Measurements from ENCODE around the gene C6orf47.
A peak's percentile ranks its signal among the peaks of the same experiment; 100 is the strongest.

The C6orf47 gene

DNA sequence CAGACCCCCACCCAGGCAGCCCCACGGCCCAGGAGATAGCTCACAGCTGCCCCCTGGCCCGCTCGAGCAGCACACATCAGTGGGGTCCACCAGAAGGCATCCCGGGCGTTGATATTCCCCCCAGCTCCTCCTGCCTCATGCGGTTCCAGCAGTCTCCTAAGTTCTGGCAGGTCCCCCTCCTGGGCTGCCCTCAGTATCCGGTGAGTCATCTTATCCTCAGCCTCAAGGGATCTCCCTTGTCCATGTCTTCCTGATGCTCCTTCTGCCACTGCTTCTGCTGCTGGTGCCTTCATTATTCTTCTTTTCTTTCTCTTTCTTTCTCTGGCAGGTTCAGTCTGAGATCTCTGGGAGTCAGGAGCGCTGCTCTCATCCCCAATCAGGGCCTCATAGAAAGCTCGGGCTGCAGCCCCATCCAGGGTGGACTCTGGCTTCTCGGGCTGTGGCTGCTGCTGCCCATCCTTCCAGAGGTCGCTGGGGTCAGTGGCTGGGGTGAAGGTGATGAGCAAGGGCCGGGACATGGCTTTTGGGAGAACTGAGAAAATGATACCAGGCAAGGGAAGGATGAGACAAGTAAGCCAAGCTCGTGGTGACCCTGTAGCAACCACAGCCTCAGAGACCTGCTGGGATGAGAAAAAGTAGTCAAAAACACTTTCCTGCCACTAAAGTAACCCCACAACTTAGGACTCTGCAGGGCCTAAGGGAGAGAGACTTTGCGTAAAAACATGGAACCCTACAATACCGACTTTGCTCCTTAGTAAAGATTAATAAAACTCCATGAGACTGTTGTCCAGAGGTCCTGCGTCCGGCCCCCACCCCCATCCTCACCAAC is 3.6 kb upstream of the C6orf47 start:
- peak overlapping the region; percentile 96 for H3K4me3 ChIP-seq (replicated peaks; ENCODE audit: low read depth, low read length)
- TF ChIP-seq, protein P1, sequence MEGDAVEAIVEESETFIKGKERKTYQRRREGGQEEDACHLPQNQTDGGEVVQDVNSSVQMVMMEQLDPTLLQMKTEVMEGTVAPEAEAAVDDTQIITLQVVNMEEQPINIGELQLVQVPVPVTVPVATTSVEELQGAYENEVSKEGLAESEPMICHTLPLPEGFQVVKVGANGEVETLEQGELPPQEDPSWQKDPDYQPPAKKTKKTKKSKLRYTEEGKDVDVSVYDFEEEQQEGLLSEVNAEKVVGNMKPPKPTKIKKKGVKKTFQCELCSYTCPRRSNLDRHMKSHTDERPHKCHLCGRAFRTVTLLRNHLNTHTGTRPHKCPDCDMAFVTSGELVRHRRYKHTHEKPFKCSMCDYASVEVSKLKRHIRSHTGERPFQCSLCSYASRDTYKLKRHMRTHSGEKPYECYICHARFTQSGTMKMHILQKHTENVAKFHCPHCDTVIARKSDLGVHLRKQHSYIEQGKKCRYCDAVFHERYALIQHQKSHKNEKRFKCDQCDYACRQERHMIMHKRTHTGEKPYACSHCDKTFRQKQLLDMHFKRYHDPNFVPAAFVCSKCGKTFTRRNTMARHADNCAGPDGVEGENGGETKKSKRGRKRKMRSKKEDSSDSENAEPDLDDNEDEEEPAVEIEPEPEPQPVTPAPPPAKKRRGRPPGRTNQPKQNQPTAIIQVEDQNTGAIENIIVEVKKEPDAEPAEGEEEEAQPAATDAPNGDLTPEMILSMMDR (IDR thresholded peaks at IDR 0.05; ENCODE audit: low read length, missing control alignments) = no peak
- DNase-seq (ENCODE audit: low read depth) = peak; percentile 75

GRCh38 chr6:31663126-31663960 is 2.8 kb upstream of the C6orf47 start:
- TF ChIP-seq, protein P1 (IDR thresholded peaks at IDR 0.05; ENCODE audit: low read length, missing control alignments) = no peak
- H3K4me3 ChIP-seq (replicated peaks; ENCODE audit: low read depth, low read length) = peak overlapping the region; percentile 96
- peak; percentile 27 for DNase-seq (ENCODE audit: low read depth)

DNA sequence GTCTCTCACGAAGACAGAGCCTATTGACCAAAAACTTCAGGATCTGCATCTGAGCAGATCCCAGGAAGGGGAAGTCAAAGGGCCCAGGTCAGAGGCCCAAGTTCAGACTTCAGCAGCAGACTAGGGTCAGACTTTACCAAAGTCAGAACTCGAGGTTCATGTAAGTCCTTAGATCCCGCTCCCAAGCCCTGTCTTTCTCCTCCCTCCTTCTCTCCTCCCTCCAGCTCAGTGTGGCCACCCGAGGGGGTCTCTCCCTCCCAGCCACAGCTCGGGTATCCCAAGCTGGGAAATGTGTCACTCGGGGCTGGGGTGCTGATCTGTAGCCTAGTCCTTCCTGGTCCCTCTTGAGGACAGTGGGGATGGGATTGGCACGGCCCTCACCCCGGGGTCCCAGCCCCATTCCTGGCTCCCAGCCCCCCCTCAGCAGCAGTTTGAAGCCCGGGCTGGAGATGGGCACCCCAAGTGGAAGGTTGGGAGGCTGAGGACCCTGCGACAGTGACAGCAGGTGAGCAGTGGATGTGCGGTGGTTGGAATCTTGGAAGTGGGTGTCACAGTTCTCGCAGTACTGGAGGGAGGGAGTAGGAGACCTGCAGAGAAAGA is 1.6 kb upstream of the C6orf47 start:
- TF ChIP-seq, protein P1 (IDR thresholded peaks at IDR 0.05; ENCODE audit: low read length, missing control alignments) = no peak
- no peak for DNase-seq (ENCODE audit: low read depth)
- H3K4me3 ChIP-seq (replicated peaks; ENCODE audit: low read depth, low read length) = no peak overlapping the region

DNA sequence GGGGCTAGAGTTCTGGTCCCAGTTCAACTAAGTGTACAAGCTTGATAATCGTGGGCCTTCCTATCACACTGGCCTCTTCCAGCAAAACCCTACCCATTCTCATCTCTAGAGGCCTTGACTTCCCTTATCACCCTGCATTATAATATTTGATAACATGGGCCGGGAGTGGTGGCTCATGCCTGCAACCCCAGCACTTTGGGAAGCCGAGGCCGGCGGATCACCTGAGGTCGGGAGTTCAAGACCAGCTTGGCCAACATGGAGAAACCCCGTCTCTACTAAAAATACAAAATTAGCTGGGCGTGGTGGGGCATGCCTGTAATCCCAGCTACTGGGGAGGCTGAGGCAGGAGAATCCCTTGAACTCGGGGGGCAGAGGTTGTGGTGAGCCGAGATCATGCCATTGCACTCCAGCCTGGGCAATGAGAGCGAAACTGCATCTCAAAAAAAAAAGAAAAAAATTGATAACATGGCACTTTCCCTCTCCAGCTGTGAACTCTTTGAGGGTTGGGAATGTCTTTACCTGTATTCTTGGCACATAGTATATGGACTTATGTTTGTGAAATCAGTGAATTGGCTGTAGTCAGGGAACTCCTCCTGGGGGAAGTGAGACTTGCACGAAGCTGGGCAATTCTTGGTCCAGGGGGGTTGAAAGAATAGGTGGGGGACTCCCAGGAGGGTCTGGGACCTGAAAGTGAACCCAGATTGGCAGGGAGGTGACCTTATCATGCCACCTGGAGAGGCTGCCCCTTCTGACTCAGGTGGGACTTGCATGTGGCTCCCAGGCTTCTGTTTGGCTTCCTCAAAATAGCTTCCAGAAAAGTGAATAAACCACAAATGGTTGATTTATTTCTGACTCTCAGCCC is 915 bp upstream of the C6orf47 start:
- peak overlapping the region; percentile 96 for H3K4me3 ChIP-seq (replicated peaks; ENCODE audit: low read depth, low read length)
- TF ChIP-seq, protein P1 (IDR thresholded peaks at IDR 0.05; ENCODE audit: low read length, missing control alignments) = no peak
- no peak for DNase-seq (ENCODE audit: low read depth)

DNA sequence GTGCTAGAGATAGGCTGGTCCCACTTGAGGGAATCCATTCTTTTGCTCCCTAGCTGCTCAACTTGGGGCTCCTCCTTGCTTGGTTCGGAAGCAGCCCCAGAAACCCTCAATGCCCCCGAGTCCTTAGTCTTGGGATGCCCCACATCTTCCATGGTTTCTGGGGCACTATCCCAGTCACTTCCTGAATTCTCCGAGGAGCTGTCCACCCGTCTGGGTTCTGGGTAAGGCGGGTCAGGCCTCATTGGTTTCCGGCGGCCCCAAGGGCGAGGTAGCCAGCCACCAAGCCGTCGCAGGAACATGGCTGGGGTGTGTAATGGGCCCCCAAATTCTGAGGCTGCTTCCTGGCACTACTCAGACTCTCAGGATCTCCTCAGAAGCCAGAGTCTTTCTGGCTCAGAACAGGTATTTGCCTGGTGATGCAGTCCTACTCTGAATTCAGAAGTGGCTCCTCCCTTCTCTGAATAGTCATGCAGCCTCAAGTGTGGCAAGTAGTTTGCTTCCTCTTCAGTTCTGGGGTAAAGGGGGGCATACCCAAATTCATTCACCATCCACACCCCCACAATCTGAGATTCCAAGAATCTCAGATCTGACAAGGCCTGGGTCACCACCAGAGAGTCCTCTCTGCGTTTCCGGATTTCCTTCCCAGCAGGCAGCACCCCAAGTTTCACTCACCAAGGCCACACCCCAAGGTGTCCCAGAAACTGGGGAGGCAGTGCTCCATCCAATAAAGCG is 763 bp downstream of the C6orf47 start:
- DNase-seq (ENCODE audit: low read depth) = peak; percentile 18
- TF ChIP-seq, protein P1 (IDR thresholded peaks at IDR 0.05; ENCODE audit: low read length, missing control alignments) = no peak
- peak overlapping the region; percentile 96 for H3K4me3 ChIP-seq (replicated peaks; ENCODE audit: low read depth, low read length)

Data from fibroblast of pulmonary artery (primary cell).